Measurements from ENCODE around the gene CHRNA10.
"Not testable (repeated sequence)": the region's sequence is repeated elsewhere in the genome, so short reads cannot be mapped to it uniquely, and the experiment has no call there.

CHRNA10 gene

GRCh38 chr11:3665336-3666022 is 5.7 kb downstream of the CHRNA10 start:
- DNase-seq (ENCODE audit: low read depth in 2 of 2) = no peak

GRCh38 chr11:3664032-3664630 is 7.1 kb downstream of the CHRNA10 start:
- DNase-seq (ENCODE audit: low read depth in 2 of 2) = no peak

- no peak for DNase-seq (ENCODE audit: low read depth in 2 of 2)
Measured at GRCh38 chr11:3662856-3663255, 8.3 kb downstream of the CHRNA10 start.

GRCh38 chr11:3660960-3661359 is 10.2 kb downstream of the CHRNA10 start:
- DNase-seq (ENCODE audit: low read depth in 2 of 2) = no peak

DNA sequence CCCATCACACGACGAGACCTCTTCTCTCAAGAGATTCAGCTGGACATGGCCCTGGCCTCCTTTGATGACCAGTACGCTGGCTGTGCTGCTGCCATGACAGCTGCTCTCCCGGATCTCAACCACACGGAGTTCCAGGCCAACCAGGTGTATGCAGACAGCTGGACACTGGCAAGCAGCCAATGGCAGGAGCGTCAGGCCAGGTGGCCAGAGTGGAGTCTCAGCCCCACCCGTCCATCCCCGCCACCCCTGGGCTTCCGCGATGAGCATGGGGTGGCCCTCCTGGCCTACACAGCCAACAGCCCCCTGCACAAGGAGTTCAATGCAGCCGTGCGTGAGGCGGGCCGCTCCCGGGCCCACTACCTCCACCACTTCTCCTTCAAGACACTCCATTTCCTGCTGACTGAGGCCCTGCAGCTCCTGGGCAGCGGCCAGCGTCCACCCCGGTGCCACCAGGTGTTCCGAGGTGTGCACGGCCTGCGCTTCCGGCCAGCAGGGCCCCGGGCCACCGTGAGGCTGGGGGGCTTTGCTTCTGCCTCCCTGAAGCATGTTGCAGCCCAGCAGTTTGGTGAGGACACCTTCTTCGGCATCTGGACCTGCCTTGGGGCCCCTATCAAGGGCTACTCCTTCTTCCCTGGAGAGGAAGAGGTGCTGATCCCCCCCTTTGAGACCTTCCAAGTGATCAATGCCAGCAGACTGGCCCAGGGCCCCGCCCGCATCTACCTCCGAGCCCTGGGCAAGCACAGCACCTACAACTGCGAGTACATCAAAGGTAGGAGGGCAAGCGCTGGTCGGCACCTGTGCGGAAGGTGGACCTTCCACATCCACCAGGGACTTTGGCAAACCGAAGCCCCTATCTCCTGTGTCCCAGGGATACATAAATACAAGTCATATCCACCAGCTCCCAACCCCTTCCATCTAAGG is 11.3 kb downstream of the CHRNA10 start:
- no peak for DNase-seq (ENCODE audit: low read depth in 2 of 2)

DNA sequence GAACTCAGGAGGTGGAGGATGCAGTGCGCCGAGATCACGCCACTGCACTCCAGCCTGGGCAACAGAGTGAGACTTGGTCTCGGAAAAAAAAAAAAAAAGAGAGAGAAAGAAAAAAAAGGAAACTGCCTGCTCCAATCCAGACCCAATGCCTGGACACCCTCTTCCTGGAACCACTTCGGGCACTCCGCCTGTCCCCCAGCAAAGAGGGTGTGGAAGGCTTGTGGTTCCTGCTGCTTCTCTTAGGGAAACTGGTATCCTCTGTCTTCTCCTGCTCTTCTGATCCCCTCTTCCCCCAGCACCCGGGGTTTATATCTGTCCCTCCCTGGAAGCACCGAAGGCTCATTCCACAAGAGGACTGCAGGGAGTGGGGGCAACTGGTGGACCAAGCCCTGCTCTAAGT is 12.9 kb downstream of the CHRNA10 start:
- no peak for DNase-seq (ENCODE audit: low read depth in 2 of 2)

- DNase-seq (ENCODE audit: low read depth in 2 of 2) = not testable (repeated sequence)
Measured at GRCh38 chr11:3657331-3657730, 13.9 kb downstream of the CHRNA10 start.

GRCh38 chr11:3655547-3655946 is 15.6 kb downstream of the CHRNA10 start:
- DNase-seq (ENCODE audit: low read depth in 2 of 2) = no peak

DNA sequence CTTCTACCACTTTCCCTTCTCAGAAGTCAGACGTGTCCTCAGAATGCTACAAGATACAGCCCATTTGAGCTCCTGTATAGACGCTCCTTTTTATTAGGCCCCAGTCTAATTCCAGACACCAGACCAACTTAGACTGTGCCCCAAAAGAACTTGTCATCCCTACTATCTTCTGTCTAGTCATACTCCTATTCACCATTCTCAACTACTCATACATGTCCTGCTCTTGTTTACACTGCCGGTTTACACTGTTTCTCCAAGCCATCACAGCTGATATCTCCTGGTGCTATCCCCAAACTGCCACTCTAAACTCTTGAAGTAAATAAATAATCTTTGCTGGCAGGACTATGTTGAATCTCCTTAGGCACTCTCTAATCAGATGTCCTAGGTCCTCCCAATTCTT is 18.7 kb downstream of the CHRNA10 start:
- DNase-seq (ENCODE audit: low read depth in 2 of 2) = not testable (repeated sequence)

GRCh38 chr11:3649374-3649773 is 21.8 kb downstream of the CHRNA10 start:
- DNase-seq (ENCODE audit: low read depth in 2 of 2) = not testable (repeated sequence)

DNA sequence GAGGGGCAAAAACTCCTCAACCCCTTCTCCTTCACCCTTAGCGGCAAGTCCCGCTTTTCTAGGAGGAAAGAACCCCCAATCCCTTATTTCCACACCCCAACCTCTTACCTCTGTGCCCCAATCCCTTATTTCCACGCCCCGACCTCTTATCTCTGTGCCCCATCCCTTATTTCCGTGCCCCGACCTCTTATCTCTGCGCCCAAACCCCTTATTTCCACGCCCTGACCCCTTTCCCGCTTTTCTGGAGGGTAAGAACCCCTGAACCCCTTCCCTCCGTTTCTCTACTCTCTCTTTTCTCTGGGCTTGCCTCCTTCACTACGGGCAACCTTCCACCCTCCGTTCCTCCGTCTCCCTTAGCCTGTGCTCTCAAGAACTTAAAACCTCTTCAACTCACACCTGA is 22.3 kb downstream of the CHRNA10 start:
- DNase-seq (ENCODE audit: low read depth in 2 of 2) = not testable (repeated sequence)

GRCh38 chr11:3645552-3645951 is 25.6 kb downstream of the CHRNA10 start:
- DNase-seq (ENCODE audit: low read depth in 2 of 2) = no peak

GRCh38 chr11:3644817-3645235 is 26.4 kb downstream of the CHRNA10 start, which contains the start of gene ART1:
Gene ART1 (plus strand): TSS chr11:3645128. CDS start chr11:3659214, 14,086 bp downstream.
- DNase-seq (ENCODE audit: low read depth in 2 of 2) = no peak

GRCh38 chr11:3643102-3643546 is 28.1 kb downstream of the CHRNA10 start:
- DNase-seq (ENCODE audit: low read depth in 2 of 2) = not testable (repeated sequence)

DNA sequence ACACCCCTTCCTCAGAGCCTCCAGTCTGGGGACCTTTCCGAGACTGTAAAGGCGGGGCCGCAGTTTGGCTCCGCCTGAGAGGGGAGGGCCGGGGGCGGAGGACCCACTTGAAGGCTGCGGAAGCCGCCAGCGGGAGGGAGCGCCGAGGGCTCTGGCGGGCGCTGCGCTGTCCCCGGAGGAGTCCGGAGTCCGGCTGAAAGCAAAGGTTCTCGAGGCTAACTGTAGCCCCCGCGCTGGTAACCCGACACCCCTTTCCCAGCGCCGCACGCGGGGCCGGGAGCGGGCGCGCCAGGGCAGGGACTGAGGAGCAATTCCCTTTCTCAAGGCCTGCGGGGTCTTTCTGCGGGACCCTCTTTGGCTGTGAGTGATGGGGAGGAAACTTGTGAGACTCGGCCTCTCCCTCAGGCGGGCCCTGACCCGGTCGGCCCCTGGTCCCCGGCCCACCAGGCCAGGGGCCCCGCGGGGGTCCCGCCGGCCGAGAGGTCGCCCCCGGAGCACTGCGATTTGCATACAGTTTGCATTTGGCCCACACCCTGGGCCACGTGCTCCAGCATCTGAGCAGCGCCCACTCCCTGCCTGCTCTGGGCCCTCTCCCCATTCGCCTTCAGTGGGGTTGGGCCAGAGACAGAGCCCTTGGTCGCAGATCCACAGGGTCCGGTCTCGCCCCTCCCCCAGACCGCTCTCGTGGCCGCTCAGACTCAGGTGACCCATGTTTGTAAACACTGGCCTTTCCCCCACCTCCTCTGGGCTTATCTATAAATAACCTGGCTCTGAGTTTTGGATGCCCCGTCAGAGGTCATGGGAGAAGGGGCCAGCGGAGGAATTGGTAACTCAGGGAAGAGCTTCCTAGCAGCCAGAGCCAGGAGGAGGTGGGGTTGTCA is 28.9 kb downstream of the CHRNA10 start:
- DNase-seq (ENCODE audit: low read depth in 2 of 2) = peak; percentile 46 to 52

- DNase-seq (ENCODE audit: low read depth in 2 of 2) = no peak
Measured at GRCh38 chr11:3641701-3642070, 29.5 kb downstream of the CHRNA10 start, which contains the start of gene ART5. Gene ART5 (minus strand): TSS chr11:3641992. CDS start chr11:3641862, 130 bp downstream.

DNA sequence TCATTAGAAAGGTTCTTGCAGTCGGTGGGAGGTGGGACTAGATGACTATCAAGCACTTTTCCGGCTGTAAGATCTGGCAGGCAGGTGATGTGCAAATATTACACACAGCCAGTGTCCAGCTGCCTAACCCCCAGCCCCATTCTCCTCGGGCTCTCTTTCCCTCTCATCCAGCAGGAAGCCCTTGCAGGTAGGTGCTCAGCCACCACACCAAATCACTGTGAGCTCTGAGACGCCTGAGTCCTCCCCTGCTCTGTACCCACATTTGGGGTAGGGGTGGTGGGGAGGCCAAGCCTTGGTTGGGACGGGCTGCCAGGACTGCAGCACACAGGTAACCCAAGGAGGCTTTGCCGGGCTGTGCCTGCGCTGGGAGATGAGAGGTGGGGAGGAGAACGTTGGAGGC is 30.0 kb downstream of the CHRNA10 start:
- DNase-seq (ENCODE audit: low read depth in 2 of 2) = no peak

- no peak for DNase-seq (ENCODE audit: low read depth in 2 of 2)
Measured at GRCh38 chr11:3639841-3640240, 31.3 kb downstream of the CHRNA10 start.

DNA sequence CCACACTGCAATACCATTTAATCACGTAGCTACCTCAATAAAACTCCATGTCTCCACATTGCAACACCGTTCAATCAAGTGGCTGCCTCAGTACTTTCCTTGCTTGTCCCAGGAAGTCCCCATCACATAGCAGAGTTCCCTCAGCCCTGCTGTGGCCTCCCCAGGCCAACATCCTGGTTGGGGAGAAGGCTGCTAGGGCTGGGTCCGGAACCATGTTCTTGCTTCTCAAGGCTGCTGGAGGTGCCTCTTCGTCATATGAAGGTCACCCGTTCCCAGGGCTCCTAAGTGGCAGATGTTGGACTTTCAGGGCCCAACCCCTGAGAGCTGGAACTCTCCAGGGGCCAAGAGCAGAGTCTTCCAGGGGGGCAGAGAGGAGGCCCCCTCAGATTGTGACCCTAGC is 32.7 kb downstream of the CHRNA10 start:
- no peak for DNase-seq (ENCODE audit: low read depth in 2 of 2)

GRCh38 chr11:3637201-3637600 is 34.0 kb downstream of the CHRNA10 start:
- no peak for DNase-seq (ENCODE audit: low read depth in 2 of 2)

GRCh38 chr11:3635641-3636375 is 35.4 kb downstream of the CHRNA10 start:
- DNase-seq (ENCODE audit: low read depth in 2 of 2) = no peak

Measured in stimulated activated CD8-positive, alpha-beta memory T cell treated with anti-CD3 and anti-CD28 coated beads, Interleukin-2, amount 100 ng/mL, for 48 hours (primary cell).